ENCODE data around the gene SMCO1.
"Not testable (repeated sequence)": the region's sequence is repeated elsewhere in the genome, so short reads cannot be mapped to it uniquely, and the experiment has no call there.

Gene SMCO1

DNA sequence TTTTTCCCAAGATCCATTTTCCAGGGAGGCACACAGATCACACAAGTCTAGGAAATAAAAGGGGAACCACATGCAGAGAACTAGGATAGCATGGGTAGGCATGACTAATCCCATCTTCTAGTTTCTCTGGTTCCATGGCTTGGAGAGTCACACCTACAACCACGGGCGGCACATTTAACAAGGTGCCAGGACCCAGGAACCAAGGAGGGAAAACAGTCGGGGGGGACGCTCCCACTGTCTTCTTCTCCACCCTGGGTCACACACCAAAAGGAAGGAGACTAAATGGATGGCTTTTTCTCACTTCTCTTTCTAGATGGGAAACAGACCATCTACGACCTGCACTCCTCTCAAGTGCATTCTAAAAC lies 4.6 kb upstream of the SMCO1 start:
- DNase-seq = no peak

DNA sequence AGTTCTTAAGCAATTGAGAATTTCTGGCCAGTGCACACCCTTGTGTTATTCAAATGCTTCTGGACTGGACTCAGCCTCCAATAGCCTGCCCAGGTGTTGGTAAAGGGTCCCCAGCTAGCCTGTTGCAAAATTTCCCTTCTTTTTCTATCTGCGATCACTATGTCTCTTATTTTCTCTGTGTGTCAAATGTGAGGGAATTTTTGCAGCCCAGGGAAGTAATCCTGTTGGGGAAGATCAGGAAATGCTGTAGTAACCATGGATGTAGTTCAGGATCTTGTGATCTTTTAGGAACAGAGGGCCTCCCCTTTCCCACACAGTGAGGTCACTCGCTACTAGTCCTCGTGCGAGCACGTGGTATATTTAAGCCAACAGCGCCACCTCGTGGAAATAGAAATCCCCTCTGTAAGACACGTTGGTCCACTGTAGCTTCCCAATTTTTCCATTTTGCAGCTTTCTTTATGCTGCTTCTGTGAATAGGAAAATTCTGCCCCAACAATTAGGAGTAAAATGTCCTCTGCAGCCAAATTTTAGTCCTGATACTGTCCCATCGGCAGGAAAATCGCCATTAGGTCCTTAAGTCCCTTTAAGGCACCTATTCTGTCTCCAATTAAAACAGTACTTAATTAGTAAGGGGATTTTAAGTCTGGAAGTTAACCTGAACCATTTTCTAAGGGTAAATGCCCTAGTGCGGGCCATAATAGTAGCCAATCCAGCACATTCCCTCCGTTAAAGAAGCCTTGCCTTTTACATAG lies 4.0 kb upstream of the SMCO1 start:
- DNase-seq = peak; percentile 15

DNA sequence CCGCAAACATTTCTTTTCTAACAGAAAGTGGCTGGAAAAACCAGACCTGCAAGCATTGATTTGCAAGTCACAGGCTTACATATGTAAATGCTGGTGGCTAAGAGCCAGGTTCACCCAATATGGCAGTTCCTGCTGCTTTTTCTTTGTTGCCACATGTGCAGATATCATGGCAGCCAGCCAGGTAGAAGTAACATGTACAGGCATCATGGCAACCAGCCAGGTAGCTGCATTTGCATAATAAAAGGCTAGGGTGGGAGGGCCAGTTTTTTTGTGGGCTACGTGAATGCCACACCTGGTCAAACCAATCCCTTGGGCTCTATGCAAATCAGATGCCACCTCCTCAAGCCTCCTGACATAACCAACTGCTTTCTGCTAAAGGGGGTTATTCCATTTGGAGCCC lies 2.8 kb upstream of the SMCO1 start:
- DNase-seq = peak; percentile 17

DNA sequence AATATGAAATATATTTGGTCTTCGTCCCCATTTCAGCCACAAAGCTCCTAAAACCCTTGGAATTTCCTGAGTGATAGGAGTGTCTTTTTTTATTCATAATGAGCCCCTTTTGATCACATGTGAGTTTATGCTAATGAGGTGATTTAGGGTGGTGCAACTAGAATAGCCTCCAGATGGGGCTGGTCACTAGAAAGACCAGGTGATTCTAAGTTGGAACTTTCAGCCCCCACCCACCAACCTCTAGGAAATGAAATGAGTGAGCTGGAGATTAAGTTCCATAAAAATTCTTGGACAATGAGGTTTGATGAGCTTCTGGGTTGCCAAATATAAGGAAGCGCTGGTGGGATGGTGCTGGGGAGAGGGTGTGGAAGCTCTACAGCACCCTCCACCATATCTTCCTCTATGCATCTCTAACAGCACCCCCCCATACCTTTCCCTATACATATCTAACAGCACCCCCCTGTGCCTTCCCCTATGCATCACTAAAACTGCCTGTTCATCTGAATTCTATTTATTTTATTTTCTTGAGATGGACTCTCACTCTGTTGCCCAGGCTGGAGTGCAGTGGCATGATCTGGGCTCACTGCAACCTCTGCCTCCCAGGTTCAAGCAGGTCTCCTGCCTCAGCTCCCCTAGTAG lies 2.1 kb upstream of the SMCO1 start:
- no peak for DNase-seq

DNA sequence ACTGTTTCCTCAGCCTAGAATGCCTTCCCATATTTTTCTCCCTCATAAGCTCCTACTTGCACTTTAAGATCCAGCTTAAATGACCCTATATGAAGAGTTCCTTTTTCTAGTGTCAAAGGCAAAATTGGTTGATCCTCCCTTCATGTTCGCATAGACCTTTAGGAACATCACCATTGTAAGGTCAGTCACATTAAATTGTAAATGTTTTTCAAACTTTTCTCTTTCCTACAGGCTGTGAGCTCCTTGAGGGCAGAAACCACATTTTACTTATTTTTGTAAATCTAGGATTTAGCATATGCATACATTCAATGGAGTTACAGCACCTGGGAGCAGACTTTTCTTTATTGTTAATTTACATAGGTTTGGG lies 813 bp downstream of the SMCO1 start:
- no peak for DNase-seq

DNA sequence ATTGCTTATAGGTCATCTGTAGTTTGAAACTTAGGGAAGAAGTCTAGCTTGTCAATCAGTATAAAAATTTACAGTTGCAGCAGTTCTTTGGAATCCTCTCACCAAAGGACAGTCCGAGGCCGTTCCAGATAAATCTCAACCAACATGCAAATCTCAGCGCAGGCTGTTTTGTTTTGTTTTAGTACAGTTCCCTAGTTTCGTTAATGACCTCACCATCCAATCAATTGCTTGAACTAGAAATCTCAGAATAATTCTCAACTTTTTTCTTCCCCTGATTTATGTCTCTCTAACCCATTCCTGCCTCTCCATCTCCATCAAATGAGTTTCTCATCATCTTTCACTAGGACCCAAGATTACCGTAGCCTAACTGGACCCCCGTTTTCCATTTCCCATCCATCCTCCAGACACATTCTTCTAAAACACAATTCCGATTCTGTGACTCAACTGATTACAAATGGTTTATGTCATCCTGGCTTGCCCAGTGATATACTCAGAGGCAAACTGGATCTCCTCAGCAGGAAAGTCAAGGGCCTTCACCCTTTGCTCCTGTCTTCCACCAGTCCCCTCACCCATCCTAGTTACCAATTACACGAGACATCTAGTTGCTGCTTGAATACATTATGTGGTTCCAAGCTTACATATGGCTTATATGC lies 1.3 kb downstream of the SMCO1 start:
- no peak for DNase-seq

DNA sequence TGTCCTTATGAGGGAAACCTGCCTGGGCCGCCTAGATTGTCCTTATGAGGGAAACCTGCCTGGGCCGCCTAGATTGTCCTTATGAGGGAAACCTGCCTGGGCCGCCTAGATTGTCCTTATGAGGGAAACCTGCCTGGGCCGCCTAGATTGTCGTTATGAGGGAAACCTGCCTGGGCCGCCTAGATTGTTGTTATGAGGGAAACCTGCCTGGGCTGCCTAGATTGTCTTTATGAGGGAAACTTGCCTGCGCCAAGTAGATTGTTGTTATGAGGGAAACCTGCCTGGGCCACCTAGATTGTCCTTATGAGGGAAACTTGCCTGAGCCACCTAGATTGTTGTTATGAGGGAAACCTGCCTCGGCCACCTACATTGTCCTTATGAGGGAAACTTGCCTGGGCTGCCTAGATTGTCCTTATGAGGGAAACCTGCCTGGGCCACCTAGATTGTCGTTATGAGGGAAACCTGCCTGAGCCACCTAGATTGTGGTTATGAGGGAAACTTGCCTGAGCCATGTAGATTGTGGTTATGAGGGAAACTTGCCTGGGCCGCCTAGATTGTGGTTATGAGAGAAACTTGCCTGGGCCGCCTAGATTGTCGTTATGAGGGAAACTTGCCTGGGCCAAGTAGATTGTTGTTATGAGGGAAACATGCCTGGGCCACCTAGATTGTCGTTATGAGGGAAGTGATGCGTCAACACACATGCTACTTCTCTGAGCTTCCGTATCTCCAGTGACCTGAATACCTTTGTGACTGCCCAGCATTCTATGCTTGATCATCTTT lies 3.3 kb downstream of the SMCO1 start:
- DNase-seq = not testable (repeated sequence)

DNA sequence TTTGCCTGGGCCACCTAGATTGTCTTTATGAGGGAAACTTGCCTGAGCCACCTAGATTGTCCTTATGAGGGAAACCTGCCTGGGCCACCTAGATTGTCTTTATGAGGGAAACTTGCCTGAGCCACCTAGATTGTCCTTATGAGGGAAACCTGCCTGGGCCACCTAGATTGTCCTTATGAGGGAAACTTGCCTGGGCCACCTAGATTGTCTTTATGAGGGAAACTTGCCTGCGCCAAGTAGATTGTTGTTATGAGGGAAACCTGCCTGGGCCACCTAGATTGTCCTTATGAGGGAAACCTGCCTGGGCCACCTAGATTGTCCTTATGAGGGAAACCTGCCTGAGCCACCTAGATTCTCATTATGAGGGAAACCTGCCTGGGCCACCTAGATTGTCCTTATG lies 4.0 kb downstream of the SMCO1 start:
- DNase-seq = not testable (repeated sequence)

DNA sequence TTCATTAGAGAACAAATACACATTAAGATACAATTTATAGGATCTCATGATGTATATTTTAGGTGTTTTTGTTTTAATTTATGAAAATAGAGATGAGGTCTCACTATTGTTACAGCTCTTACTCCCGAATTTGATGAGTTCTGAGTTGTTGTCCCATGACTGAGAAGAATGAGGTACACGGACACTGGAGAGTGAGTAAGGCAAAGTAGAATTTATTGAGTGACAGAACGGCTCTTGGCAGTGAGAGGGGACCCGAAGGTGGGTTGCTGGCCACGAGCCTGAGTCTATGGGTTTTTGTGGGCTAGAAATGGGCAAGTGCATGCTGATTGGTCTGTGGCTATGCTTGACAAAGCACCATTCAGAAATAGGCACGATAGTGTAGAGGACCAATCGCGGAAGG lies 8.5 kb downstream of the SMCO1 start:
- DNase-seq = no peak

DNA sequence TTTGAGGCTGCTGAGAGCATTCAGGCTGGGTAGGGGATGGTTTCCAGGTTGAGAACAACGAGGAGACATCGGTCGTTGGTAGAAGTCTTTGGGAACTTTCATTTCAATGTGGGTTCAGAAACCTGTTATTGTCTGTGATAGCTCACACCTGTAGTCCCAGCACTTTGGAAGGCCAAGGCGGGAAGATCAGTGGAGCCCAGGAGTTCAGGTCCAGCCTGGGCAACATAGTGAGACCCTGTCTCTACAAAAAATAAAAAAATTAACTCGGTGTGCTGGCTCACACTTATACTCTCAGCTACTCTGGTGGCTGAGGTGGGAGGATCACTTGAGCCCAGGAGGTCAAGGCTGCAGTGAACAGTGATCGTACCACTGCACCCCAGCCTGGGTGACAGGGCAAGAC lies 10.6 kb downstream of the SMCO1 start:
- DNase-seq = no peak

DNA sequence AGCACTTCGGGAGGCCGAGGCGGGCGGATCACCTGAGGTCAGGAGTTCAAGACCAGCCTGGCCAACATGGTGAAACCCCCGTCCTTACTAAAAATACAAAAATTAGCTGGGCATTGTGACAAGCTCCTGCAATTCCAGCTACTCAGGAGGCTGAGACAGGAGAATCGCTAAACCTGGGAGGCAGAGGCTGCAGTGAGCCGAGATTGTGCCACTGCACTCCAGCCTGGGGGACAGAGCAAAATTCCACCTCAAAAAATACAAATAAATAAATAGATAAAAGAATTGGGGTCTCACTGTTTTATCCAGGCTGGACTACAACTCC lies 11.1 kb downstream of the SMCO1 start:
- not testable (repeated sequence) for DNase-seq

DNA sequence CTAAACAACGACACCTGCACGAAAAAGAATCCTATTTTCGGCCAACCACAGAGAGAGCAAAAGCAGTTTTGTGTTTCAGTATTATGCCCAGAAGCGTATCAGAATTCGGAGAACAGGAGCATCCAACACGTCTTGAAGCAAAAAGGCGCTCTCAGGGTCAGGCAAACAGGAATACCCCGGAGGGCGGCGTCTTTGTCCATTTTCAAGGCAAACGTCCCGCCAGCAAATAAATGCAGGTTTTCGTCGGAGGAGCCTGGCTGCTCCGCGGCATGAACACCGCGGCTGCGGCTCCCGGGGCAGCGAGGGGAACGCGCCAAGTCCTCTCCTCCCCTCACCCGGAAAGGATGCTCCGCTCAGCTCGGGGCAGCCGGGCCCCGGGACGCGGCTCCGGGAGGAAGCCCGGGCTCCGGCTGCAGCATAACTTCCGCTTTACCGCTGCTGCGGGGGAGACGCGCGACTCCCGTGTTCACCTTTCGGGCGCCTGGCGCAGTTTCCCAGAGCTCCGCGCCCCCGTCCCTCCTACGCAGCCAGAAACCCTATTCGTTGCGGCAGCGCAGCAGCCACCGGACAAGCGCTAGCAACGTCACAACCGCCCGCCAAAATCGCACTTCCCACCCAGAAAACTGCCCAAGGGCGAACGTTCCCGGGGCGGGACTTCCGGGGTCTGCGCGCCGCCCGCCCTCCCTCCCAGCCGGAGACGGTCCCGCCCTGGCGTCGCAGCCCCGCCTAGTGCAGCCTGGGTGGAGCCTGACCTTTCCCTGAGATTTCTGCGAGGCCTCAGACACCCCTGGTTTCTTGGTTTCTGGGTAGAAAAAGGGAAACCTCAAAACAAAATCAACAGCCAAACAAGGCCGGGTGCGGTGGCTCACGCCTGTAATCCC lies 11.7 kb downstream of the SMCO1 start, which contains the start of gene RNF168:
Gene RNF168, minus strand, starts transcription at position 573 of the 881 bp plus-strand sequence. CDS start 595 bp downstream, outside the sequence.
- DNase-seq = peak; percentile 91

DNA sequence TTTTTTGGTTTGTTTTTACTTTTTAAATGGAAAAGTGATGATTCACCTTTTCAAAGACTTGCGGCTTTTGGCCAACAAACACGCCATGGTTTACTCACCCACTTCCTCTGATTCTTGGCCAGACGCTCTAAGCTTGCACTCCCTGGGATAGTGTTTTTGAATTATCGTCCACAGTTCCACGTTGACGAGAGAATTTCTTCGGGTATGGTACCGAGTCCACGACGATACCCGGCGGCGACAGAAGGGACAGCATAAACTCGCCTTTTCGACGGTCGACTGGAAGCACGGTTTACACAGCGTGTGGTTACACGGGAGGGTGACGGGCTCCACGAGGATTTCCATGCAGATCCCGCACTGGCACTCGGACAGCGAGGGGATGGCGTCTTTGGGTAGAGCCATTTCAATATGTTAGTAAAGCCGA lies 12.4 kb downstream of the SMCO1 start:
- no peak for DNase-seq

DNA sequence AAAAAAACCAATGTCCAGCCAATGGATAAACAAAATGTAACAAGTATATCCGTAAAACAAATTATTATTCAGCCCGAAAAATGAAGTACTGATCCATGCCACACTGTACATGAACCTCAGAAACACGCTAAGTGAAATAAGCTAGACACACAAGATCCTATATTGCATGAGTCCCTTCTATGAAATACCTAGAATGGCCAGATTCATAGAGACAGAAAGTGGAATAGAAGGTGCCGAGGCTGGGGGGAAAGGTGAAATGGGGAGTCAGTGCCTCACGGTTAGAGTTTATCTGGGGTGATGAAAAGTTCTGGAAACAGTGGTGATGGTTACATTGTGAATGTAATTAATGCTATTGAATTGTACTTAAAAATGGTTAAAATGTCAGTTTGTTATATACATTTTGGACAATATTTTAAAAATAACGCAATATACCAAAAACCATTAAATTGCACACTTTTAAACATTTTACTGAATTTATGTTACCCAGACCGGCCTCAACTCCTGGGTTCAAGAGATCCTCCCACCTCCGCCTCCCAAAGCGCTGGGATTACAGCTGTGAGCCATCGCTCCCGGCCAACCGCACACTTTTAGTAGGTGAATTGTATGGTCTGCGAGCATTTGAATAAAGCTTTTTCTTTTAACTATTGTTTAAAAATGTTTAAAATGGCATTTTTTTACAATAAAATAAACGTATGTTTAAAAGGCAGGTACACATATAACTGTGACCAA lies 13.7 kb downstream of the SMCO1 start:
- DNase-seq = peak; percentile 15

DNA sequence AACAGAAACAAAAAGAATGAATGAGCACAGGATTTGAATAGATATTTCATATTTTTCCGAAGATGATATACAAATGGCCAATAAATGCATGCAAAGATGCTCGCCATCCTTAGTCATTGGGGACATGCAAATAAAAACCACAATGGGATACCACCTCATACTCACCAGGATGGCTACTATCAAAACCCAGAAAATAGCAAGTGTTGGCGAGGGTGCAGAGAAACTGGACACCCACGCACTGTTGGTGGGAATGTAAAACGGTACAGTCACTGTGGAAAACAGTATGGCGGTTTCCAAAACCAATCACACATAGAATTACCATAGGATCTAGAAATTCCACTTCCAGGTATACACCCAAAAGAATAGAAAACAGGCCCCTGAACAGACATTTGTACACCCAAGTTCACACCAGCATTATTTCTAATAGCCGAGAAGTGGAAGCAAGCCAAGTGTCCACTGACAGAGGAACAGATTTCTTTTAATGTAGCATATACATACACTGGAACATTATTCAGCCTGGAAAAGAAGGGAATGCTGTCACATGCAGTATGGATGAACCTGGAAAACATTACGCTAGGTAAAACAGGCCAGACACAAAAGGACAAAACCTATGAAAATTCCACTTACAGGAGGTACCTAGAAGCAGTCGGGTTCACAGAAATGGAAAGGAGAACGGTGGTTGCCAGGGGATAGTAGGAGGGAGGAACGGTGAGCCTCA lies 15.2 kb downstream of the SMCO1 start:
- no peak for DNase-seq

DNA sequence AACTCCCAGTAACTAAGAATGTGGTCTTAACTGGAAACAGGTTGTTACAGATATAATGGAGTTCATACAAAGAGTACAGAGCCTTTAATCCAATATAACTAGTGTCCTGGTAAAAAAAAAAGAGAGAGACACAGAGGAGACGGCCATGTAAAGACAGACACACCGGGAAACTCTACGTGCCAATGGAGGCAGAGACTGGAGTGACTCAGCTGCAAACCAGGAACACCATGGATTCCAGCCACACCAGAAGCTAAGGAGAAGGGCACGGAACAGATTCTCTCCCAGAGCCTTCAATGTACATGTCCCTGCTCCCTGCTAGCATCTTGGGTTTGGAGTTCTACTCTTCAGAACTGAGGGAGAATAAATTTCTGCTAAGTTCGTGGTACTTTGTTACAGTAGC lies 16.1 kb downstream of the SMCO1 start:
- DNase-seq = no peak

DNA sequence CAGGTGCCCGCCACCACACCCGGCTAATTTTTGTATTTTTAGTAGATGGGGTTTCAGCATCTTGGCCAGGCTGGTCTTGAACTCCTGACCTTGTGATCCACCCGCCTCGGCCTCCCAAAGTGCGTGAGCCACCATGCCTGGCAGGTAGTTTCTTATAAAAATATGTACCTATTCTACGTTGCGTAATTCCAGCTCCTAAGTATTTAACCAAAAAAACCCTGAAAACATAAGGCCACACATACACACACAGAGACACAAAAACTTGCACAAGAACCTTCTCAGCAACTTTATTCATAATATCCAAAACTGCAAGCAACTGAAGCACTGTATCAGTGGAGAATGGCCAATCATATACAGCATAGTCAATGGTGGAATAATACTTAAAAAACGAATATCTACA lies 16.8 kb downstream of the SMCO1 start:
- no peak for DNase-seq

DNA sequence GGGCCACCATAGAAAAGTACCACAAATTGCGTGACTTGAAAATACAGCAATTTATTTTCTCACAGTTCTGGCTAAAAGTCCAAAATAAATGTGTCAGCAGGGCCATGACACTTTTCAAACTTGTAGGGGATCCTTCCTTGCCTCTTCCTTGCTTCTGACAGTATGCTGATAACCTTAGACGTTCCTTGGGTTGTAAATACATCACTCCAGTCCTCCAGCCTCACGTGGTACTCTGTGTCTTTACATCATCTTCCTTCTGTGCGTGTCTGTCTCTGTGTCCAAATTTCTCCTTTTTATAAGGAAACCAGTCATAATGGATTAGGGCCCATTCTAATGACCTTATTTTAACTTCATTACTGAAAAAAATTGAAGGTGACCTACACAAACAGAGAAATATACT lies 19.0 kb downstream of the SMCO1 start:
- no peak for DNase-seq

DNA sequence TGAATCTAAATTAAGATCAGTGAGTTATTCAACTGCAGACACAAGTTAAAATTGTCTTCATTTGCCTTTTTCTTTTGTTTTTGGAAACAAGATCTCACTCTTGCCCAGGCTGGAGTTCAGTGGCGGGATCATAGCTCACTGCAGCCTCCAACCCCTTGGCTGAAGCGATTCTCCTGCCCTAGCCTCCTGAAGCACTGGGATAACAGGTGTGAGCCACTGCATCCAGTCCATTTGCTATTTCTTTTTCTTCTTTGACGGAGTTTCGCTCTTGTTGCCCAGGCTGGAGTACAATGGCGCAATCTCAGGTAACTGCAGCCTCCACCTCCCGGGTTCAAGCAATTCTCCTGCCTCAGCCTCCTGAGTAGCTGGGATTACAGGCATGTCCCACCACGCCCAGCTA lies 21.9 kb downstream of the SMCO1 start:
- DNase-seq = no peak

DNA sequence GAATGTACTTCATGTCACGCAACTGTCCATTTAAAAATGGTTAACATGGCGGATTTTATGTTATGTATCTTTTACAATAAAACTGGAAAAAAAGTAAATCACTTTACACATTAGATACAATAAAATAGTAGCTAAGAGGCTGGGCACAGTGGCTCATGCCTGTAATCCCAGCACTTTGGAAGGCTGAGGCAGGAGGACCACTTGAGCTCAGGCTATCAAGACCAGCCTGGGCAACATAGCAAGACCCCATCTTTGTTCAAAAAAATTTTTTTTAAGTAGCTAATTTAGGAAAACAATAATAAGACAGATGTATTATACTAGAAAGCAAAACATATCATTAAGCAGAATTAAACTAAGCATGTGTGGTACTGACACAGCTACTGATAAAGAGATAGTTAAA lies 23.1 kb downstream of the SMCO1 start:
- DNase-seq = no peak

DNA sequence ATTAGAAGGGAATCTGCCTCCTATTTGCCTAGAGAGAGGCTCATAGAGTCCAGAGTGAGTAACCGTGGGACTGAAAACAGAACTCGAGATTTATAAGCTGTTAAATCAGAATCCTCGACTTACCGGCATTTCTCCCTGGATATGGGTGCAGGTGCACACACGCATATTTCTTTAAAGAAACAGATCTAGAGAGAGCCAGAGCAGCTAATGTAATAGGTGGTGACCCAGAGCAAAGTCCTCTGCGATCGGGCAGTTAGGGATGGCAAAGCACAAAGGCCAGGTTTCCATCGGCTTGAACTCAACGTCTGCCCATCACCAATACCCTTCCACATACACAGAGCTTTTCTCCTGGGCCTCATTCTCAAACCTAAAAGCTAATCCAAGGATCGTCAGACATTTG lies 25.4 kb downstream of the SMCO1 start:
- no peak for DNase-seq

All from NCI-H1694 treated with DMSO at 0.1 percent for 48 hours (cell line).